IMR-90 (cell line): ENCODE measurements around the gene CDK5RAP2. TPM values are rescaled to one million over a fixed set of nuclear protein-coding genes. Genes with fewer than 3 reads are reported as not detected.
A peak's percentile ranks its signal among the peaks of the same experiment; 100 is the strongest.

Experiments
- ATAC-seq: fragments of 200-7000 bp; cut with Tn5 transposase; 2 replicates; pipeline ENCODE4 v1.9.1; 2020; ENCODE audit warnings: low read depth, mild to moderate bottlenecking, moderate library complexity
- BruUV-seq: library from RNA; stranded (reverse); fragments of 400-500 nt; replicated peaks from 2 replicates; lab custom pipeline; 2021; lab: Mats Ljungman, UMichigan
- CTCF ChIA-PET: fragments of 300-600 bp; formaldehyde crosslinking; extraction: SDS; loops from one replicate; lab custom pipeline; 2021; ENCODE audit warnings: antibody characterized with exemption; lab: Yijun Ruan, JAX
- POLR2A ChIA-PET: fragments of 300-600 bp; sonication (Branson Sonifier 250); formaldehyde crosslinking; loops from one replicate; lab custom pipeline; 2022; ENCODE audit warnings: antibody characterized with exemption; ENCODE audit not compliant: unreplicated experiment; lab: Charles Lee
- DNase-seq: peaks from one replicate; pipeline ENCODE4 v3.0.0; 2013
- H2AFZ ChIP-seq: replicated peaks from 2 replicates; pipeline ENCODE3; 2013; ENCODE audit warnings: low read length, mild to moderate bottlenecking; ENCODE audit not compliant: poor library complexity
- H2AK5ac ChIP-seq: 2 replicates; pipeline ENCODE4 v1.6.1; 2013; ENCODE audit warnings: low read depth, low read length, inconsistent platforms
- H2AK9ac ChIP-seq: replicated peaks from 2 replicates; pipeline ENCODE3; 2013; ENCODE audit warnings: mild to moderate bottlenecking, low read depth, low read length, moderate library complexity; ENCODE audit not compliant: poor library complexity
- H2BK120ac ChIP-seq: 2 replicates; pipeline ENCODE4 v1.6.1; 2013; ENCODE audit warnings: low read depth, low read length, inconsistent platforms
- H2BK15ac ChIP-seq: 3 replicates; pipeline ENCODE4 v1.6.1; 2013; ENCODE audit warnings: low read depth, low read length, inconsistent platforms
- H2BK20ac ChIP-seq: 2 replicates; pipeline ENCODE4 v1.6.1; 2013; ENCODE audit warnings: low read depth, mild to moderate bottlenecking, inconsistent platforms, low read length, moderate library complexity
- H2BK5ac ChIP-seq: 2 replicates; pipeline ENCODE4 v1.6.1; 2013; ENCODE audit warnings: mild to moderate bottlenecking, low read depth, low read length, inconsistent platforms; ENCODE audit not compliant: poor library complexity, severe bottlenecking
- H3K14ac ChIP-seq: replicated peaks from 2 replicates; pipeline ENCODE4 v1.6.1; 2013; ENCODE audit warnings: low read depth, low read length, inconsistent platforms
- H3K18ac ChIP-seq: 2 replicates; pipeline ENCODE4 v1.6.1; 2013; ENCODE audit warnings: low read depth, low read length, control low read depth
- H3K23ac ChIP-seq: 2 replicates; pipeline ENCODE4 v1.6.1; 2013; ENCODE audit warnings: low read depth, low read length, inconsistent platforms
- H3K27ac ChIP-seq: 2 replicates; pipeline ENCODE4 v1.5.1; 2013; ENCODE audit warnings: mild to moderate bottlenecking, control low read depth, low read length; ENCODE audit not compliant: insufficient read depth
- H3K27me3 ChIP-seq: 2 replicates; pipeline ENCODE4 v1.6.1; 2013; ENCODE audit warnings: low read length; ENCODE audit not compliant: control insufficient read depth, insufficient read depth
- H3K36me3 ChIP-seq: 2 replicates; pipeline ENCODE4 v1.6.1; 2013; ENCODE audit warnings: low read length, mixed read lengths; ENCODE audit not compliant: control insufficient read depth, insufficient read depth
- H3K4ac ChIP-seq: 2 replicates; pipeline ENCODE4 v1.6.1; 2013; ENCODE audit warnings: low read depth, low read length, inconsistent platforms
- H3K4me1 ChIP-seq: 2 replicates; pipeline ENCODE4 v1.6.1; 2013; ENCODE audit warnings: low read length, mixed read lengths; ENCODE audit not compliant: control insufficient read depth, insufficient read depth
- H3K4me2 ChIP-seq: 2 replicates; pipeline ENCODE4 v1.6.1; 2013; ENCODE audit warnings: low read depth, mild to moderate bottlenecking, control low read depth, low read length, moderate library complexity
- H3K4me3 ChIP-seq: 2 replicates; pipeline ENCODE4 v1.5.1; 2013; ENCODE audit warnings: low read depth, mild to moderate bottlenecking, control low read depth, low read length, moderate library complexity; ENCODE audit not compliant: insufficient read depth
- H3K56ac ChIP-seq: 2 replicates; pipeline ENCODE4 v1.6.1; 2013; ENCODE audit warnings: low read length, inconsistent platforms; ENCODE audit not compliant: insufficient read depth; ENCODE audit errors: extremely low read depth
- H3K79me1 ChIP-seq, 2 experiments: 2 replicates each; pipeline ENCODE4 v1.6.1; 2013; ENCODE audit warnings: low read length in 2 of 2, inconsistent platforms in 1 of 2, low read depth in 1 of 2
- H3K9ac ChIP-seq: 2 replicates; pipeline ENCODE4 v1.6.1; 2013; ENCODE audit warnings: low read depth, low read length, control low read depth
- H3K9me1 ChIP-seq: 2 replicates; pipeline ENCODE4 v1.6.1; 2013; ENCODE audit warnings: low read length, inconsistent platforms; ENCODE audit not compliant: insufficient read depth
- H3K9me3 ChIP-seq: 2 replicates; pipeline ENCODE4 v1.6.1; 2013; ENCODE audit warnings: low read length; ENCODE audit not compliant: control insufficient read depth, insufficient read depth
- H4K20me1 ChIP-seq: 2 replicates; pipeline ENCODE4 v1.6.1; 2013; ENCODE audit warnings: low read length, inconsistent platforms; ENCODE audit not compliant: insufficient read depth
- H4K5ac ChIP-seq: 2 replicates; pipeline ENCODE4 v1.6.1; 2013; ENCODE audit warnings: mild to moderate bottlenecking, low read depth, low read length, control low read depth
- H4K8ac ChIP-seq, 2 experiments: 2 replicates each; pipeline ENCODE4 v1.6.1; 2013; ENCODE audit warnings: low read depth in 2 of 2, low read length in 2 of 2, control low read depth in 1 of 2, inconsistent platforms in 1 of 2
- H4K91ac ChIP-seq: 2 replicates; pipeline ENCODE4 v1.6.1; 2013; ENCODE audit warnings: low read depth, low read length, inconsistent platforms; ENCODE audit not compliant: insufficient read depth
- BHLHE40 ChIP-seq: fragments of 150-350 bp; IDR thresholded peaks from 2 replicates; pipeline ENCODE4 v1.6.1; 2016; ENCODE audit warnings: mild to moderate bottlenecking, low read depth, low read length
- CEBPB ChIP-seq: IDR thresholded peaks from 2 replicates; pipeline ENCODE4 v1.6.1; 2012; ENCODE audit warnings: low read depth, low read length, improper control_type of control experiment
- CHD1 ChIP-seq: IDR thresholded peaks from 2 replicates; pipeline ENCODE4 v1.6.1; 2012; ENCODE audit warnings: low read depth, low read length, improper control_type of control experiment
- ELK1 ChIP-seq: fragments of 150-350 bp; IDR thresholded peaks from 2 replicates; pipeline ENCODE4 v1.6.1; 2016; ENCODE audit warnings: low read depth, mild to moderate bottlenecking, low read length, moderate library complexity, borderline replicate concordance
- FOS ChIP-seq: fragments of 150-350 bp; IDR thresholded peaks from 2 replicates; pipeline ENCODE4 v1.6.1; 2016; ENCODE audit warnings: low read depth, low read length
- MAFK ChIP-seq: IDR thresholded peaks from 2 replicates; pipeline ENCODE4 v1.6.1; 2012; ENCODE audit warnings: low read depth, low read length, improper control_type of control experiment
- MAZ ChIP-seq: IDR thresholded peaks from 2 replicates; pipeline ENCODE4 v1.6.1; 2012; ENCODE audit warnings: low read depth, mild to moderate bottlenecking, low read length, improper control_type of control experiment, moderate library complexity, borderline replicate concordance
- MXI1 ChIP-seq: IDR thresholded peaks from 2 replicates; pipeline ENCODE4 v1.6.1; 2012; ENCODE audit warnings: low read depth, mild to moderate bottlenecking, low read length, moderate library complexity, borderline replicate concordance
- NFE2L2 ChIP-seq: fragments of 150-350 bp; IDR thresholded peaks from 2 replicates; pipeline ENCODE4 v1.6.1; 2016; ENCODE audit warnings: low read depth, mild to moderate bottlenecking, low read length
- POLR2A ChIP-seq: IDR thresholded peaks from 2 replicates; pipeline ENCODE4 v1.6.1; 2012; ENCODE audit warnings: mild to moderate bottlenecking, low read depth, low read length
- RAD21 ChIP-seq: IDR thresholded peaks from 2 replicates; pipeline ENCODE4 v1.6.1; 2012; ENCODE audit warnings: low read length, improper control_type of control experiment
- RCOR1 ChIP-seq: IDR thresholded peaks from 2 replicates; pipeline ENCODE4 v1.6.1; 2012; ENCODE audit warnings: mild to moderate bottlenecking, low read length, improper control_type of control experiment; ENCODE audit not compliant: insufficient replicate concordance
- RFX5 ChIP-seq: IDR thresholded peaks from 2 replicates; pipeline ENCODE4 v1.8.0; 2012; ENCODE audit warnings: low read depth, mild to moderate bottlenecking, low read length, moderate library complexity
- USF2 ChIP-seq: fragments of 150-350 bp; IDR thresholded peaks from 2 replicates; pipeline ENCODE4 v1.6.1; 2017; ENCODE audit warnings: mild to moderate bottlenecking, antibody characterized with exemption, low read length, low read depth
- whole genome bisulfite sequencing, 2 experiments: methylation state at CpG; one replicate each; pipeline versions ENCODE4 v1.1.5 to v1.1.7; 2013; ENCODE audit warnings: missing lambda C conversion rate in 2 of 2; ENCODE audit not compliant: insufficient read length in 1 of 2; ENCODE audit errors: extremely low coverage in 2 of 2; 5-methylcytosine and 5-hydroxymethylcytosine counted together
- dilution Hi-C: fragments of 300-500 bp; cut with HindIII; formaldehyde crosslinking; loops from one replicate; pipeline ENCODE4 v1.14.3; 2018; ENCODE audit warnings: low sequenced_read_pairs; ENCODE audit not compliant: unreplicated experiment
- in situ Hi-C: fragments of 300-500 bp; cut with MboI; formaldehyde crosslinking; loops from 3 replicates; pipeline ENCODE4 v1.14.3; 2019; ENCODE audit warnings: low sequenced_read_pairs, inconsistent platforms, mixed read lengths
- intact Hi-C: fragments of 100-400 bp; cut with micrococcal nuclease; formaldehyde crosslinking; loops from 2 replicates; pipeline ENCODE4 v1.10.0; 2022
- polyA plus RNA-seq, 3 experiments: library from polyadenylated mRNA; depleted of rRNA; stranded (reverse); fragments of >200 nt; gene quantifications; 2 replicates each; pipeline ENCODE4 v1.2.3, GENCODE V29; 2012; ENCODE audit warnings: low replicate concordance in 1 of 3
- total RNA-seq: library from RNA; depleted of rRNA; stranded (reverse); fragments of >200 nt; gene quantifications from 2 replicates; pipeline ENCODE4 v1.2.3, GENCODE V29; 2012

CDK5RAP2 gene
- total and polyA plus RNA-seq, 2 of the 4 experiments (the other 2 are of a cell fraction): 29.5 to 31.7 TPM

GRCh38 chr9:120587328-120587727 is 7.4 kb upstream of the CDK5RAP2 start:
- intact Hi-C loops (no loop called here), in situ Hi-C loops (no loop called here), dilution Hi-C loops (no loop called here)
- Histone ChIP-seq H3K4ac (no peak overlapping the region; the same call in 1 of the 2 replicates), H3K14ac (no peak overlapping the region), H3K9me3 (0 out of 2 replicates have a peak, but pooled peaks cover 2% of the 10 kb centered on the region), H4K91ac (no peak overlapping the region), H3K9me1 (peaks cover 4% of the 10 kb centered on the region; the same call in 1 of the 2 replicates), H3K18ac (no peak overlapping the region), H4K5ac (no peak overlapping the region), H2BK20ac (no peak overlapping the region), H2BK5ac (no peak overlapping the region), H3K23ac (0 out of 2 replicates have a peak overlapping the region, but pooled peaks have one; percentile 11), H3K4me2 (no peak overlapping the region), H3K9ac (no peak overlapping the region), H2AK5ac (no peak overlapping the region), H2AK9ac (no peak overlapping the region), H2AFZ (no peak overlapping the region), H4K20me1 (no peaks in the 10 kb centered on the region), H3K4me3 (no peak overlapping the region), H3K36me3 (no peaks in the 10 kb centered on the region), H4K8ac (no peak overlapping the region), H3K4me1 (peaks cover 2% of the 10 kb centered on the region; the same call in 1 of the 2 replicates), H3K56ac (no peak overlapping the region), H3K79me1 (no peaks in the 10 kb centered on the region), H2BK15ac (no peak overlapping the region), H2BK120ac (no peak overlapping the region), H3K27ac (no peak overlapping the region), H3K27me3 (no peaks in the 10 kb centered on the region)
- ChIA-PET CTCF (interaction anchor here (0.8 to 1.2 kb wide), 2 partner anchors 16 to 110 kb away, joined by 3 read pairs; no protein-coding TSS in a partner anchor), POLR2A (no interaction called here)
- DNase-seq (no peak), ATAC-seq (no peak)
- no CpG with 5 or more reads among the region's 1 CpG for WGBS, 2 experiments
- TF ChIP-seq NFE2L2 (no peak), RAD21 (no peak), RFX5 (no peak), FOS (no peak), CHD1 (no peak), CEBPB (no peak), MXI1 (no peak), MAFK (no peak), RCOR1 (no peak), ELK1 (no peak), MAZ (no peak), BHLHE40 (no peak), POLR2A (no peak), USF2 (no peak)
- BruUV-seq: no TSS peak
